Memory B cell (primary cell): ENCODE results near the gene ENHO.

Source experiments
- ATAC-seq: fragments of 150-1000 bp; cut with Tn5 transposase; 2 replicates; pipeline ENCODE4 v1.10.0; 2021; ENCODE audit warnings: low read depth, mild to moderate bottlenecking, moderate library complexity
- DNase-seq, 2 donors: peaks; one replicate each; pipeline ENCODE4 v3.0.0; 2022; ENCODE audit warnings: low spot score in 2 of 2
- H3K27ac Mint-ChIP-seq: one replicate; pipeline ENCODE4 v1.8.0; 2022; ENCODE audit warnings: mild to moderate bottlenecking, moderate library complexity, mixed read lengths
- H3K27me3 Mint-ChIP-seq: one replicate; pipeline ENCODE4 v1.8.0; 2022; ENCODE audit warnings: mixed read lengths
- H3K36me3 Mint-ChIP-seq: one replicate; pipeline ENCODE4 v1.8.0; 2022; ENCODE audit warnings: mild to moderate bottlenecking, mixed read lengths
- H3K4me1 Mint-ChIP-seq: one replicate; pipeline ENCODE4 v1.8.0; 2022; ENCODE audit warnings: mixed read lengths
- H3K4me3 Mint-ChIP-seq: one replicate; pipeline ENCODE4 v1.8.0; 2022; ENCODE audit warnings: mild to moderate bottlenecking, moderate library complexity, mixed read lengths
- H3K9me3 Mint-ChIP-seq: one replicate; pipeline ENCODE4 v1.8.0; 2022; ENCODE audit warnings: mixed read lengths

ENHO gene

GRCh38 chr9:34559624-34560455, 37.0 kb upstream of the ENHO start:
- peaks cover 2% of the 10 kb centered on the region for H3K36me3 Mint-ChIP-seq
- H3K4me3 Mint-ChIP-seq: no peak overlapping the region
- peaks cover 39% of the 10 kb centered on the region for H3K27me3 Mint-ChIP-seq
- no peak overlapping the region for H3K27ac Mint-ChIP-seq
- ATAC-seq: no peak
- no peaks in the 10 kb centered on the region for H3K4me1 Mint-ChIP-seq
- no peaks in the 10 kb centered on the region for H3K9me3 Mint-ChIP-seq
- no peak for DNase-seq

DNA sequence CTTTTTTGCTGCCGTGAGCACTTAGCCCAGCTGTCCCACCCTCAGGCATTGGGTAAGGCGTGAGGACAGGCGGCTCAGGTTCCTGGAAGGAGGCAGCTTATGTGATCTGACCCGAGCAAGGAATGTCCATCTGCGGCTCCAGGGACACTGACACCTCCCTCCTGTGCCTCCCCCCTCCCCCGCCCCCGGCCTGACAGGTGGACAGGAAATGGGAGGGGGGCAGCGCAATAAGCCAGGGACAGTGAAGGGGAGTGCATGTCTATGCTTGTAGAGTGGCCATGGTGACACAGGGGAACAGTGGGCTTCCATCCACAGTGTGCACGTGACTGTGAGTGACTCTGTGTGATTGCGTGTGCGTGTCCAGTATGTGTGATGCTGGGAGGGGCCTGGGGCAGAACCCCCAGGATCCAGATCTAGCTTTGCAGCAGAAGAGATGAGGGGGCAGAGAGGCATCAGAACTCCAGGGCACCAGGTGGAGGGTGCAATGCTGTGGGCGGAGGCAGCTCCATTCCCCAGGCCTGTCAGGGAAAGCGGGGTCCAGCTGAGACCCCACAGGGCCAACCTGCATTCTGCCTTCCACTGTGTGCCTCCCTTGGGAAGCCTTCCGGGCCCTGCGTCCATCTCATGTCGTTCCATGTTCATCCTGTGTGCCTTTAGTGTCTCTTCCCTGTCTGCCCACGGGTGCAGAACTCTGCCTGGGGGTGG, 36.3 kb upstream of the ENHO start:
- no peak for ATAC-seq
- Mint-ChIP-seq H3K27ac (no peak overlapping the region), H3K27me3 (peaks cover 39% of the 10 kb centered on the region), H3K4me1 (no peaks in the 10 kb centered on the region), H3K9me3 (no peaks in the 10 kb centered on the region), H3K36me3 (peaks cover 2% of the 10 kb centered on the region), H3K4me3 (no peak overlapping the region)
- DNase-seq: no peak

- H3K27ac Mint-ChIP-seq: no peak overlapping the region
- H3K9me3 Mint-ChIP-seq: no peaks in the 10 kb centered on the region
- H3K27me3 Mint-ChIP-seq: peaks cover 32% of the 10 kb centered on the region
- ATAC-seq (no peak), DNase-seq (no peak)
- no peak overlapping the region for H3K4me3 Mint-ChIP-seq
- no peaks in the 10 kb centered on the region for H3K4me1 Mint-ChIP-seq
- peaks cover 2% of the 10 kb centered on the region for H3K36me3 Mint-ChIP-seq
These were observed 35.6 kb upstream of the ENHO start for GRCh38 chr9:34558364-34558763.

- DNase-seq: no peak
- H3K4me3 Mint-ChIP-seq: no peak overlapping the region
- ATAC-seq: no peak
- H3K9me3 Mint-ChIP-seq: no peaks in the 10 kb centered on the region
- no peak overlapping the region for H3K27ac Mint-ChIP-seq
- H3K27me3 Mint-ChIP-seq: peaks cover 31% of the 10 kb centered on the region
- H3K36me3 Mint-ChIP-seq: peaks cover under 1% of the 10 kb centered on the region
- no peaks in the 10 kb centered on the region for H3K4me1 Mint-ChIP-seq
These were observed 34.9 kb upstream of the ENHO start for GRCh38 chr9:34557426-34558321.

GRCh38 chr9:34556949-34557348, 34.2 kb upstream of the ENHO start:
- Mint-ChIP-seq H3K4me1 (no peaks in the 10 kb centered on the region), H3K27me3 (peaks cover 32% of the 10 kb centered on the region), H3K36me3 (no peaks in the 10 kb centered on the region), H3K4me3 (no peak overlapping the region), H3K27ac (no peak overlapping the region), H3K9me3 (no peaks in the 10 kb centered on the region)
- ATAC-seq (no peak), DNase-seq (no peak)

- ATAC-seq (no peak), DNase-seq (no peak)
- peaks cover 34% of the 10 kb centered on the region for H3K27me3 Mint-ChIP-seq
- no peaks in the 10 kb centered on the region for H3K4me1 Mint-ChIP-seq
- no peak overlapping the region for H3K4me3 Mint-ChIP-seq
- H3K27ac Mint-ChIP-seq: no peak overlapping the region
- no peaks in the 10 kb centered on the region for H3K9me3 Mint-ChIP-seq
- H3K36me3 Mint-ChIP-seq: no peaks in the 10 kb centered on the region
These were observed 33.2 kb upstream of the ENHO start for GRCh38 chr9:34555936-34556525.

DNA sequence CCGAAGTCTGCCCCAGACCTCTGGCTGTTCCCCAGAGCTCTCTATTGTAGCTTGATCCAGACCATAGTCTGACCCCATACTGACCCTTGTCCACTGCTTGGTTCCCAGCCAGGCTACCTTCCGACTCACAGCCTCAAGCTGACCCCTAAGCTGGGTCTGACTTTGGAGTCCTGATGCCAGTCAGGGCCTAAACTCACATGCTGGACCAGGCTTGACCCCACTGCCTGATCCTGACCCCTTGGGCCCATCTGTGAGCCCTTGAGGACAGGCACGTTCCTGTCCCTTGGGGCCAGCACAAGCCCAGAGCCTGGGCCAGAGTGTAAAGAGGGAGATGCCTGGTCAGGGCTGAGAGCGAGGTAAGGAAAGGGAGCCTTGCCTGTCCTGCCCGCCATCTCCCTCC, 32.7 kb upstream of the ENHO start:
- Mint-ChIP-seq H3K27ac (no peak overlapping the region), H3K36me3 (no peaks in the 10 kb centered on the region), H3K27me3 (peaks cover 34% of the 10 kb centered on the region), H3K4me1 (no peaks in the 10 kb centered on the region), H3K9me3 (no peaks in the 10 kb centered on the region), H3K4me3 (no peak overlapping the region)
- DNase-seq: no peak
- no peak for ATAC-seq

DNA sequence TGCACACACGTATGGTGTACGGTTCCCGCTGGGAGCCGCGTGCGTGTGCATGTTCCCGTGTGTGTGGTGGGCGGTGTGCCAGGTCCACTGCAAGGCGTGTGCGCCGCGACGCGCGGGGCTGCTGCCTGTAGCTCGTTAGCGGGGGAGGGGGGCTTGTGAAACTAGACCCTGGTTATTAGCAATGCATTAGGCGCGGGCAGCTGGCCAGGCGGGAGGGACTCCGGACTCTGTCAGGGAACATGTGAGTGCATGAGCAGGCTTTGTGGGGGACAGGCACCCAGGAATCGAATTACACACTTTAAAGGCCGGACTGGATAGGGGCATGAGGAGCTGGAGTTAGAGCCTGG, 32.2 kb upstream of the ENHO start:
- no peak for ATAC-seq
- DNase-seq: no peak
- H3K4me1 Mint-ChIP-seq: no peaks in the 10 kb centered on the region
- H3K9me3 Mint-ChIP-seq: no peaks in the 10 kb centered on the region
- H3K27ac Mint-ChIP-seq: no peak overlapping the region
- H3K4me3 Mint-ChIP-seq: no peak overlapping the region
- H3K36me3 Mint-ChIP-seq: no peaks in the 10 kb centered on the region
- H3K27me3 Mint-ChIP-seq: peaks cover 30% of the 10 kb centered on the region

DNA sequence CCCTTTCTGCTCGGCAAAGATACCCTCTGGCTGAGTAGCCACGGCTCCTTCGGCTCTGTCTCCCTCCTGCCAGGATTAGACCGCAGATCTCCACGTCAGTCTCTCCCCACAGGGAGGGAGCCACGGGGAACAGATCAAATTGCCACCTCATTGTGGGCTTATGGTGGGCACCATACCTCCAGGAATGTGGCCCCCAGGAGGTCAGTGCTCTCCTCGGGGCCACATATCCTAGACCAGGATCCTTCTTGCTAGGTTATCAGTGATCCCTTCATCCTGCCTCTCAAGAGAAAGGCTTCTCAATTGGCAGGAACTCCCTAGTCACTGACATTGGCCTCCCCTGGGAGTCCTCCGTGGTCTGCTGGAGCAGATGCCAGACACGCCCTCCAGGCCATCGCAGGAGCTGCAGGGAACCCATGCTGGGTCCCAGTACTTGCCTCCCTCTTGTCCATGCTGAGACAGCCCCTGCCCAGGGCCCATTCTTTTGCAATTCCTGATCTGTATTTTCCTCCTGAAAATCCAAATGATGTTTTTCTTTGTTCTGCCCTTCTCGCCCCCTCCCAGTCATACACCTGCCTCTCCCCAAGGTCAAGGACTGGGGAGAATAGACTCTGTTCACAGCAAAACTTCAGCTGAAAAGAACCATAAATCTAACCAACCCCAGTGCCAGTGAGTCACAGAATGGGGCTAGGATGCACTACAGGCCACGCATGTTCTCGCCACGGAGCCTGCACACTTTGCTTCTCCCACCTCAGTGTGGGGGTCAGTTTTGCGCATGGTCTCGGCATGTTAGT, 31.6 kb upstream of the ENHO start:
- ATAC-seq (no peak), DNase-seq (no peak)
- peaks cover 28% of the 10 kb centered on the region for H3K27me3 Mint-ChIP-seq
- no peaks in the 10 kb centered on the region for H3K4me1 Mint-ChIP-seq
- H3K36me3 Mint-ChIP-seq: no peaks in the 10 kb centered on the region
- H3K9me3 Mint-ChIP-seq: no peaks in the 10 kb centered on the region
- H3K4me3 Mint-ChIP-seq: no peak overlapping the region
- no peak overlapping the region for H3K27ac Mint-ChIP-seq

GRCh38 chr9:34553511-34554021, 30.8 kb upstream of the ENHO start:
- DNase-seq (no peak), ATAC-seq (no peak)
- Mint-ChIP-seq H3K27me3 (peaks cover 24% of the 10 kb centered on the region), H3K4me1 (no peaks in the 10 kb centered on the region), H3K27ac (no peak overlapping the region), H3K36me3 (no peaks in the 10 kb centered on the region), H3K4me3 (no peak overlapping the region), H3K9me3 (no peaks in the 10 kb centered on the region)

DNA sequence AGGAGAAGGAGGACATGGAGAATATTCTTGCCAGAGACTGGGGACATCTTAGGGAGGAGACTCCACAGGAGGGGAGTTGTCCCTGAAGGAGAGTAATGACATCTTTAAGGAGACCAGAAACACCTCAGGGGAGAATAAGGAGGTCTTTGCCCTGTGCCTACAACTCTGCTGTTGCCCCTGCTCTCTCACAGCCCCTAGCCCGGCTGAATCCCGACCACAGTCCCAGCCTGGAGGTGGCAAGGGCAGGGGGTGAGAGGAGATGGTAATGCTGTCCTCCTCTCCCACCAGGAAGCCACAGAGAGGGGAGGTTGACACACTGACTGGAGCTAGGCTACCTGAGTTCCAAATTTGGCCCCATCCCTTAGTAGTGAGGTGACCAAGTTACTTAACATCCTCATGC, 30.2 kb upstream of the ENHO start:
- Mint-ChIP-seq H3K27ac (no peak overlapping the region), H3K4me1 (peaks cover 2% of the 10 kb centered on the region), H3K4me3 (no peak overlapping the region), H3K36me3 (no peaks in the 10 kb centered on the region), H3K27me3 (peaks cover 27% of the 10 kb centered on the region), H3K9me3 (no peaks in the 10 kb centered on the region)
- ATAC-seq (no peak), DNase-seq (no peak)

DNA sequence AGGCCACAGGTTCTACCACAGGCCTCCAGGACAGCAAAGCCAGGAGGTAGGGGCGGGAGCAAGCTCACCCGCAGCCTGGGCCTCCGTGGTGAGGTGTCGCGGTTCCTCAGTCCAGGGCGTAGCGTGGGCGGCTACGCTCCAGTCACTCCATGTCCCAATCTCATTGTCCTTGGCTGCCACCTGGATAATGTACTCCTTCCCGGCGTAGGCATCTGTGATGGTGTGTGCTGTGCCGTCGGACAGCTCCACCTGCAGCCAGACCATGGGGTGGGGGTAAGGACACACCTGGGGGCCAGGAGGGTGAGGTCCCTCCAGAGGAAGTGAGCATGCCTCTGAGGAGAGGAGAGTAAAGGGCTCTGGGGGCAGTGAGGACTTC, 29.8 kb upstream of the ENHO start:
- Mint-ChIP-seq H3K27ac (no peak overlapping the region), H3K9me3 (no peaks in the 10 kb centered on the region), H3K4me3 (no peak overlapping the region), H3K4me1 (peaks cover 2% of the 10 kb centered on the region), H3K36me3 (no peaks in the 10 kb centered on the region), H3K27me3 (peaks cover 27% of the 10 kb centered on the region)
- DNase-seq (no peak), ATAC-seq (no peak)
